Motor neuron (in vitro differentiated cells): ENCODE measurements around the gene FSHR. TPM values are rescaled to one million over a fixed set of nuclear protein-coding genes. Genes with fewer than 3 reads are reported as not detected.

Experiments
- ATAC-seq, 8 experiments: fragments of 200-7000 bp; cut with Tn5 transposase; replicated peaks in 6 of 8; 2 replicates each; pipeline ENCODE4 v1.8.0; 2021; ENCODE audit warnings: mild to moderate bottlenecking in 8 of 8, moderate library complexity in 8 of 8
- H3K27ac ChIP-seq, 2 donors: fragments of 250-450 bp; sonication (Bioruptor Pico); 2 replicates each; pipeline ENCODE4 v1.9.0; 2021; ENCODE audit warnings: antibody characterized with exemption in 2 of 2, mild to moderate bottlenecking in 2 of 2, moderate library complexity in 1 of 2
- H3K4me1 ChIP-seq, 2 donors: fragments of 250-450 bp; sonication (Bioruptor Pico); replicated peaks in 1 of 2; 2 replicates each; pipeline ENCODE4 v1.6.1; 2021; ENCODE audit warnings: antibody characterized with exemption in 2 of 2, mild to moderate bottlenecking in 2 of 2, moderate library complexity in 1 of 2
- H3K4me3 ChIP-seq, 5 donors: fragments of 250-450 bp; sonication (Bioruptor Pico); 2 replicates each; pipeline ENCODE4 v1.9.0; 2021; ENCODE audit warnings: antibody characterized with exemption in 5 of 5, mild to moderate bottlenecking in 5 of 5, moderate library complexity in 4 of 5
- WGBS, 10 experiments: fragments of 450-650 bp; shearing (Covaris generic); methylation state at CpG; one replicate each; pipeline ENCODE4 v1.0.0; 2022; 5-methylcytosine and 5-hydroxymethylcytosine counted together
- in situ Hi-C, 9 experiments: fragments of 400-800 bp; cut with MboI; loops; one replicate each; pipeline ENCODE4 v1.15.0; 2021; ENCODE audit warnings: low sequenced_read_pairs in 9 of 9, low pct_unique_long_range_greater_than_20kb in 2 of 9; ENCODE audit not compliant: unreplicated experiment in 9 of 9
- total RNA-seq, 8 experiments: library from RNA; unstranded; fragments of 300-600 nt; gene quantifications; 2 replicates each; pipeline versions ENCODE4 v1.2.3 to v1.2.4, GENCODE V29; 2022

Gene FSHR
- total RNA-seq, 8 experiments from 2014 or later = 0.05 to 0.31 (median 0.17) TPM; not detected in 4

- in situ Hi-C loops = no loop called here
- 60 to 100% (median 100%) methylated on average over 1 of the region's 1 CpG; no CpG with 5 or more reads in 7 of the 10 experiments for WGBS, 10 experiments
- ATAC-seq = no peak
Measured at GRCh38 chr2:49162151-49162550, 7.8 kb upstream of the FSHR start.

DNA sequence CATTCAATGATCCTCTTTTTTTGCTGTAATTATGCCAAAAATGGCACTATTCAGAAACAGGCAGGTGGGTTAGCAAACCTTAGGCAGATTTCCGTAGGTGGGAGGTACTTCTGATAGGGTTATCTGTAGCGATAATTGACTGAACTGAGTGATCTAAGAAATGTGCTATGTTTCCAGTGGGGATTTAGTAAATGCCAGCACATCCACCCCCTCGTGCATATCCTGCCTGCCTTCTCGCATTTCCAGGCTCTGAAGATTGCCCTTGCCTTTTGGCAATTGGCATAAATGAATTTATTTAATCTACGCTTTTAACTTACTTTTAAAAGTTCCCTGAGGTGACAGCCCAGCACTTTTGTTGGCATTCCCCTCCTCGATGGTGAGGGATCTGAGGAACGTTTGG is 576 bp upstream of the FSHR start:
- in situ Hi-C loops = no loop called here
- no peak for ATAC-seq
- Histone ChIP-seq H3K4me3 (no peak overlapping the region), H3K4me1 (peaks cover 0 to 2% of the 10 kb centered on the region in 2 donors), H3K27ac (no peak overlapping the region)
- 0 to 100% (median 45%) methylated on average over 1 to 7 of the region's 7 CpGs for WGBS, 10 experiments

More at GRCh38 chr2:49162151-49162550, 7.8 kb upstream of the FSHR start:
- H3K27ac ChIP-seq = no peak overlapping the region
- H3K4me1 ChIP-seq = peaks cover 0 to 13% of the 10 kb centered on the region in 2 donors
- no peak overlapping the region for H3K4me3 ChIP-seq

DNA sequence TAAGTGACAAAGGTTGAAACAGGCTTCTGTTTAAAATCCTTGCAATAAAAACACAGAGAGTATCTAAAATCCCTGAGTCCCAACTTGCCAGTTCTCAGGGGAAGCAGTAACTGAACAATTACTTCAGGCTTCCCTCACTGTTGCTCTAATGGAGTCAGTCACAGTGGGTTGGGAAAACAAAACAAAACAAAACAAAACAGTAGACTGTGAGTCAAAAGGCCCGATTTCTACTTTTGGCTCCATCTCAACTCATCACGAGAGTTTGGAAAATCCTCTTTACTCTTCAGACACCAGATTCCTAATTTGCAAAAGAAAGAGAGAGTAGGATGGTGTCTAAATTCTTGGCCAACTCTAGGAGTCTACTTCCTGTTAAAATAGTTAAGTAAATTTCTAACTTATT is 1.1 kb downstream of the FSHR start:
- Histone ChIP-seq H3K4me3 (no peak overlapping the region), H3K4me1 (peaks cover 0 to 2% of the 10 kb centered on the region in 2 donors), H3K27ac (no peak overlapping the region)
- in situ Hi-C loops = no loop called here
- ATAC-seq = no peak
- 0 to 84% (median 50%) methylated on average over 1 to 2 of the region's 2 CpGs; no CpG with 5 or more reads in 1 of the 10 experiments for WGBS, 10 experiments

- no peak overlapping the region for H3K4me3 ChIP-seq
- no peak overlapping the region for H3K27ac ChIP-seq
- peaks cover 0 to 2% of the 10 kb centered on the region in 2 donors for H3K4me1 ChIP-seq
- no peak for ATAC-seq
- in situ Hi-C loops = no loop called here
Measured at GRCh38 chr2:49152824-49153223, 1.5 kb downstream of the FSHR start.

GRCh38 chr2:49146401-49146800 is 7.9 kb downstream of the FSHR start:
- in situ Hi-C loops = no loop called here
- ATAC-seq = no peak
- no peak overlapping the region for H3K27ac ChIP-seq
- H3K4me3 ChIP-seq = no peak overlapping the region
- WGBS, 10 experiments = 0 to 100% (median 89%) methylated on average over 1 to 3 of the region's 3 CpGs
- no peaks in the 10 kb centered on the region for H3K4me1 ChIP-seq

- no peak for ATAC-seq
- H3K4me1 ChIP-seq = no peaks in the 10 kb centered on the region
- in situ Hi-C loops = no loop called here
- H3K4me3 ChIP-seq = no peak overlapping the region
- no peak overlapping the region for H3K27ac ChIP-seq
- 0 to 100% (median 29%) methylated on average over 1 of the region's 1 CpG; no CpG with 5 or more reads in 4 of the 10 experiments for WGBS, 10 experiments
Measured at GRCh38 chr2:49131801-49132200, 22.5 kb downstream of the FSHR start.

- H3K27ac ChIP-seq = no peak overlapping the region
- in situ Hi-C loops = no loop called here
- WGBS, 10 experiments = 0 to 71% (median 50%) methylated on average over 1 of the region's 1 CpG; no CpG with 5 or more reads in 1 of the 10 experiments
- no peak overlapping the region for H3K4me3 ChIP-seq
- peaks cover 0 to 8% of the 10 kb centered on the region in 2 donors for H3K4me1 ChIP-seq
- peak in 5 of 8 experiments; percentile 71 to 82 (median 79) for ATAC-seq
Measured at GRCh38 chr2:49129034-49129433, 25.3 kb downstream of the FSHR start.

GRCh38 chr2:49123600-49123999 is 30.7 kb downstream of the FSHR start:
- H3K27ac ChIP-seq = no peak overlapping the region
- H3K4me1 ChIP-seq = peaks cover 0 to 8% of the 10 kb centered on the region in 2 donors
- 0 to 83% (median 0%) methylated on average over 1 of the region's 1 CpG; no CpG with 5 or more reads in 2 of the 10 experiments for WGBS, 10 experiments
- in situ Hi-C loops = no loop called here
- no peak for ATAC-seq
- H3K4me3 ChIP-seq = no peak overlapping the region

- WGBS, 10 experiments = 0 to 100% (median 49%) methylated on average over 1 to 4 of the region's 4 CpGs; no CpG with 5 or more reads in 2 of the 10 experiments
- Histone ChIP-seq H3K4me1 (peaks cover 0 to 8% of the 10 kb centered on the region in 2 donors), H3K4me3 (no peak overlapping the region), H3K27ac (no peak overlapping the region)
- no peak for ATAC-seq
- in situ Hi-C loops = no loop called here
Measured at GRCh38 chr2:49122107-49122506, 32.2 kb downstream of the FSHR start.

DNA sequence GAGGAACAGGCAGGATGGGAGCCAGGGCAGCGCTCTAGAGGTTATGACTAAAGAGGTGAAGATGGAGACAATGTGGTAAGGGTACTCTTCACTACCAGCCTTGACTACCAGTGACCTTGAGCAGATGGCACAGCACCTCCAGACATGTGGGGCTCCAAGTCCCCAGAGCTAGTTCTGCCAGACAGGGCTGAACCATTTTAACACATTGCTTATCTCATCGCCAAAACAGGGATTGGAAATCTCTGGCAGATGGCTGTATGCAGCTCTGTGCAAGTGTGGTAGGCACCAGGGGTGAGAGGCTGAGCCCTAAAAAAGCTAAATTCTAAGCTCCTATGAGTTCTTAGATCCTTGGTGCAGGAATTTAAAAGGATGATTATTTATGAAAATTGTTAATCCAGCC is 41.3 kb downstream of the FSHR start:
- ATAC-seq = no peak
- H3K4me1 ChIP-seq = peaks cover 13 to 16% of the 10 kb centered on the region in 2 donors
- no peak overlapping the region for H3K27ac ChIP-seq
- no peak overlapping the region for H3K4me3 ChIP-seq
- WGBS, 10 experiments = 6 to 100% (median 90%) methylated on average over 1 to 2 of the region's 2 CpGs; no CpG with 5 or more reads in 2 of the 10 experiments
- in situ Hi-C loops = no loop called here

GRCh38 chr2:49111456-49111855 is 42.9 kb downstream of the FSHR start:
- ATAC-seq = peak in 5 of 8 experiments; percentile 89 to 99 (median 96)
- H3K4me1 ChIP-seq = peaks cover 13 to 16% of the 10 kb centered on the region in 2 donors
- in situ Hi-C loops = no loop called here
- peak overlapping the region; percentile 20 to 57 for H3K27ac ChIP-seq
- no peak overlapping the region for H3K4me3 ChIP-seq
- WGBS, 10 experiments = 0 to 50% (median 23%) methylated on average over 1 to 7 of the region's 7 CpGs; no CpG with 5 or more reads in 1 of the 10 experiments

DNA sequence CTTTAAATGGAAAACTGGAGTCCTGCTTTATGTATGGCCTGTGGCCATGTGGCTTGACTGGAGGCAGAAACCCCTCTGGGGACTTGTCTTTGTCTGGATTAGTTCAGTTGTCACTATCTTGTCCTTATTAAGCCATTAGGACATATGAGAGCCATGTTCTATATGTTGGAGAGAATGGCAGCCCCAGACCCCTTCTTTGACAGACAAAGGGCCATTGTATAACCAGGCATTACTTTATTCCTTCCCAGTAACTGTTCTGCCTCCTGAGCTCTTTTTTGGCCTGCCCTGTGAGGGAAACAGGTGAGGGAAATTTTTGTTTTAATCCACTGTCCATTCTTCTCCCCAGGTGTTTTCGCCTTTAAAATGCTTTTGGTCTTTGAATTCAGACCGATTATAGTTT is 43.3 kb downstream of the FSHR start:
- peaks cover 13 to 16% of the 10 kb centered on the region in 2 donors for H3K4me1 ChIP-seq
- H3K27ac ChIP-seq = peak overlapping the region; percentile 20 to 57
- no peak overlapping the region for H3K4me3 ChIP-seq
- peak in 5 of 8 experiments; percentile 35 to 60 (median 50) for ATAC-seq
- 0 to 93% (median 69%) methylated on average over 1 to 2 of the region's 2 CpGs; no CpG with 5 or more reads in 2 of the 10 experiments for WGBS, 10 experiments
- in situ Hi-C loops = no loop called here

DNA sequence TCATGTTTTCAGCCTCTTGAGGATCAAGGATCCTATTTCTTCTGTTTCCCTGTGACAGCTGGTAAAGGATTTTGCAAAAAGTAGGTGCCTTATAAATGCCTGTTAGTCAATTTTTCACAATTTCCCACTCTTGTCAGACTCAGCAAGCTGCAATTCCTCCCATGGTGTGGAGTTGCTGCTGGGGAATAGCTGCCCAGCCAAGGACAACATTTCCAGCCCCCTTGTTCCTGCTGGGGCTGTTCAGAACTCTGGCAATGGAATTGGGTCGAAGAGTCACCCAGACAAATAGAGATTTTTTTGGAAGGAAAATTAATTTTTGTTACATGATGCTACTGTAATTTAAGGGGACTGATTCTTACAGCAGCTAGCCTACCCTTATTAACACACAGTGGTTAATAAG is 43.7 kb downstream of the FSHR start:
- in situ Hi-C loops = no loop called here
- WGBS, 10 experiments = 0 to 100% (median 76%) methylated on average over 1 of the region's 1 CpG; no CpG with 5 or more reads in 2 of the 10 experiments
- Histone ChIP-seq H3K27ac (peak overlapping the region in 1 of 2 donors; percentile 27), H3K4me3 (no peak overlapping the region), H3K4me1 (peaks cover 13 to 16% of the 10 kb centered on the region in 2 donors)
- ATAC-seq = no peak

- no peak for ATAC-seq
- in situ Hi-C loops = no loop called here
- Histone ChIP-seq H3K27ac (no peak overlapping the region), H3K4me1 (peaks cover 13 to 16% of the 10 kb centered on the region in 2 donors), H3K4me3 (no peak overlapping the region)
- 38 to 100% (median 96%) methylated on average over 1 to 3 of the region's 3 CpGs; no CpG with 5 or more reads in 4 of the 10 experiments for WGBS, 10 experiments
Measured at GRCh38 chr2:49108851-49109250, 45.5 kb downstream of the FSHR start.
